GM19372 (cell line): ENCODE measurements around the gene PKP4.

Experiments
- ATAC-seq: cut with Tn5 transposase; IDR thresholded peaks from one replicate; pipeline ENCODE4 v1.9.1; 2021; ENCODE audit warnings: mild to moderate bottlenecking, low read depth, moderate library complexity; ENCODE audit not compliant: unreplicated experiment

Gene PKP4

DNA sequence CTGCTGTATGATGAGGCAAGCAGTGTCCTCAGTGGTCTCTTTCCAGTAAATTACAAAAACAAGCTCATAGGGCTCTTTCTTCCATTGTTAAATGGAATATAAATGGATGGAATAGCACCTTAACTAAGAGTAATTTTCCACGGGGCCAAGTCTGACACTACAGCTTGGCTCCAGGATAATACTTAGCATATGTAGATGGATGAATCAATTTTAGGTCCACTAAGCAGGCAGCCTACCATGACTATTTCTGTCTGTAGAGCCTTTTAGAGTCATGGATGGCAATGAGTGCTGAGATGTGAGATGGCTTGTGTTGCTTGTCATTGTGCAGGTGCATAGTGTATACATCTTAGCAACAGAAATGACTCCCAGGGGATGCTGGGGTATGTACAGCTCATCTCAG is 125.9 kb downstream of the PKP4 start:
- ATAC-seq, result no peak

DNA sequence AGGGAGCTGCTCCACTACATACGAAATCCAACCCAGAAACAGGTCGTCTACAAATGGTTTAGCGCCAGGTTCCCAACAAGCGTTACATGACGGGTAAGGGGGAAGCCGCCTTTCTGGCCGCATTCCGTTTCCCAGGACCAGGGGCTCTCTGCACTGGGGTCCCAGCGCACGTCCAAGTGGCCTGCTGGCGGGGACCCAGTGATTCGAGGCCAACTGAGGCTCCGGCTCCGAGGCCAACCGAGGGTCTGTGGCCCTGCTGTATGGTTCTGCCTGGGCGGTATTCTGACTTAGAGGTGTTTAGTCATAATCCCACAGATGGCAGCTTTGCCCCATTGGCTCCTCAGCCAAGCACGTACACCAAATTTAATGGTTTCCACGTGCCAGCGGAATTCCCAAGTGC is 127.2 kb downstream of the PKP4 start:
- ATAC-seq, result no peak

GRCh38 chr2:158586491-158586890 is 129.7 kb downstream of the PKP4 start:
- ATAC-seq, result no peak

GRCh38 chr2:158589303-158589702 is 132.6 kb downstream of the PKP4 start:
- ATAC-seq, result no peak

DNA sequence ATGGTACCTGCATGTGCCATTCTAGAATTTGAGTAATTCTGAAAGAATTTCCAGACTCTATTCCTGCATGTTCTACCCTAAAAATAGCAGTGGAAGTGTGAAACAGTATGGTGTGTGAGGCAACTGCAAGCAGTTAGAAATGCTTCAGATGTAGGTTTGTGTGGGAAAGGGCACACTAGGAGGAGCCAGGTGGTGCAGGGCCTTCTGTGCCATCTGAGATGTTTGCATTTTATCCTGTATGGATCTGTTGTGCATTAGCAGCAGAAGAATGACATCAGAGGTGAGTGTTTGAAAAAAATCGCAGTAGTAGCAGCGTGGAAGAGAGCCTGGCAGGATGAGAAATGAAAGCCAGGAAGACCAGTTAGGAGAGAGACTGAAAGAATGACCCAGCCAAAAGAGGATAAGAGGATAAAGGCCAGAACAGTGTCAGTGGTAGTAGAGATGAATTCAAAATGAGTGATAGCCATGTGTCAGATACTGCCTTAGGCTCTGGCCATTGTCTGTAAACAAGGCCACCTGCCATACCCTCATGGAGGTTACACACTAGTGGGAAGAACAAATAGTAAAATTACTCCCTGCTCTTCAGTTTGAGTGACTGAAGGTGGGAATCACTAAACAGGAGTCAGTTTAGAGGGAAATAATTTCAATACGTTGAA is 142.2 kb downstream of the PKP4 start:
- ATAC-seq, result no peak

- ATAC-seq, result no peak
Observed at GRCh38 chr2:158599609-158600008, 142.9 kb downstream of the PKP4 start.

- ATAC-seq, result no peak
Observed at GRCh38 chr2:158600155-158600802, 143.5 kb downstream of the PKP4 start.

GRCh38 chr2:158602027-158602426 is 145.3 kb downstream of the PKP4 start:
- no peak for ATAC-seq

DNA sequence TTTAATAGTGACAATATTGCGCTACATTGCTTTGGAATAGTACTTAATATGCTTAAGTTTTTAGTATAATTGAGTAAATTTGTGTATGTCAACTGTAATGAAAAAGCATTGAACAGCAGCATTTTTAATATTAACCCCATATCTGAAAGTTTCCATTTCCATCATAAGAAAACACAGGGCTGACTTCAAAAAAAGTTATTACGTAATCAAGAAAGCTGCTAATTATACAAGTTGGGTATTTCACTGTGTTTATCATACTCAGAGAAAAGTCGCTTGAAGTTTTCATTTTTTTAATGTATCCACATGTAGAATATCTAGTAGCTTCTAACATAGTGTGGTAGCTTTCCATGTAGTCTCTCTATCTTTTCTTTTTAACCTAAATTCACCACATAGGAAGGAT is 146.5 kb downstream of the PKP4 start:
- no peak for ATAC-seq

DNA sequence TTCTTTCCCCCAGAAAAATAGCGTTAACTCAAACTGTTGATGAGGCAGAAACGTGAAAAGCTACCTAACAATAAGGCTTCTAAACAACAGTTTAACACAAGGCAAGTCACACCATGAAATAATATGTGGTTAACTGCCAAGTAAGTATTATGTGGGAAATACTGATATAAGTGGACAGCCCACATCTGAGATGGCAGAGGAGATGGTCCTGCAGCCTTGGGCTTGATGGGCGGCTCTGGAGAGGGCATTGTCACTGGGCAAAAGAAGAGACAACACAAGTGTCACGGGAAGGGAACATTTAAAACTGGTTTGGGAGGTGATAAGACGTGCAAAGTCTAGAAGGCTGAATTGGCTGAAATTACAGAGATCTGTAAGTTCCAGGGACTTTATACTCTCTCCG is 147.2 kb downstream of the PKP4 start:
- ATAC-seq, result no peak

DNA sequence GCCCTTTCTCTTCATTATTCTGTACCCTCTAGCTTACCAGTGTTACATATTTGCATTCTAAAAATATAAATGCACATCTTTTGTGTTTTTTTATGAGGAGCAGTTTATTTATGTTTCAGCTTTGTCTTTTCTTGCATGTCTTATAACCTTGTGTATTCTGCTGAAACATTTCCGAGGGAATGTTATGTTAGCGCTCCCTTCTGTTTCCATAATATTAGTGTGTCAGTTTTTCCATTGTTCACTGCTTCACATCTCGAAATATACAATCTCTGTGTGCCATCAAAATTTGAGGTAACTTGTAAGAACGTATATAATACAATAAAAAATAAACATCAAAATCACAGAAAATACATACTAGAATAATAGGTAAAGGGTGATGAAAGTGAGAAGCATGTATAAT is 153.3 kb downstream of the PKP4 start:
- no peak for ATAC-seq

DNA sequence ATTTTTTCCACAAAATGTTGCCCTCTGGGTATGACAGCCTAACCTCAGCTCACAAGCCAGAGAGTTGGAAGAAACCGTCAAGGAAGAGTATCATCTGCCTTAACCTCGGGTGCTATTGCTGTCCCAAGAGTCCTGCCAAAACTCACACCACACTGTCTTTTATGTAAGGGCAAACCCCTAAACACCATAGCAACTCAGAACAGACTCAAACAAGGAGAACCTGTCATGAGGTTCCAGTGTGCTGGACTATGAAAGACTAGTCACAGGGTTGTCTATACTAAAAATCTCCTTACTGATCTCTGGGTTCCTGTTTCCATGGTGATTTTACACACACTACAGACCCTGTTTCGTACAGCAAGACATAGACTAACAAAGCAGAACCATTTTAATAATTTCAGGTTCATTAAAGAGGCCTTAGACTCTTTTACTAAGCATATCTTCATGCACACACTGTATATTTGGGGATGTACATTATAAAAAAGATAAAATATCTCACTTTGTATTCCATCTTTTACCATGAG is 159.8 kb downstream of the PKP4 start:
- ATAC-seq, result no peak

DNA sequence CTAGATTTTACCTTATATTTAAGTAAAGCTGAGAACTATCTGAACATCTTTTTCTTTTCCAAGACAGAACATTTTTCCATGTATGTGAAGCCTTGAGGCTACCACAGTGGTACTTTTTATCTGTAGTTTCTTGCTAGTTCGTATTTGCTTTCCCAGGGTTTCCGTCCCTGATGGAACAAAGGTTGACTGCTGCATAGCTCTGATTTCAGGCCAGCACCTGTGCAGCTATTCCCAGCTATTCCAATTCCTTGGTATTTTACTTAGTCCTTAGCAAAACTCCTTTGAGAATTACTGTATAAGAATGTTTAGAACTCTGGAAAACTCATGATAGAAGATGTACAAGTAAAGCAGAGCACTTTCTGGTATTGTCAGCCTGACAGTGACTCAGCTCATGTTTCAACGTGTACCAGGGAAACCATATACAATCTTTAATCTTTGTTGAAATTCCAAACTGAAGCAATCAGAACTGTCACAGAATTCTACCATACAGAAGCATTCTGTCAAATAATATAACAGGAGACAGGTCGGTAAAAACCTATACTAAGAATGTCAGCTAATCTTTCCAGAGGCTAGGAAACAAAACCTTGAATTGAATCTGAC is 162.2 kb downstream of the PKP4 start:
- no peak for ATAC-seq

- ATAC-seq, result no peak
Observed at GRCh38 chr2:158619496-158619895, 162.7 kb downstream of the PKP4 start.

DNA sequence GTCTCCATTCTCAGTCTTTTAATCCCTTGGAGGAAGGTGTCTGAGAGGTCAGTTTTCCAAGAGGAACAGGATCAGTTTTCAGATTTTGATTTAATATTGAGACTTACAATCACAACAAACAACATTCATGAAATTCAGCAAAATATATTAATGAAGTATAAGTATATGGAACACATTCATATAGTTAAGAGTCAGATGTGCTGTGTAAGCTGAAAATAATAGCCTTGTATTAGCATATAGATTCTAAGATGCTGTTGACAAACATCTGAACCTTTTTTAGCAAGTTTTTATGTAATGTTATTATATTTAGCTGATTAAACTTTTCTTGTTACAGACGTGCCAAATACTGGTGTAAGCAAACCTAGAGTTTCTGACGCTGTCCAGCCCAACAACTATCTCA is 163.9 kb downstream of the PKP4 start:
- ATAC-seq, result no peak

GRCh38 chr2:158624071-158624667 is 167.4 kb downstream of the PKP4 start:
- ATAC-seq, result no peak

- ATAC-seq, result no peak
Observed at GRCh38 chr2:158624961-158625360, 168.2 kb downstream of the PKP4 start.

- no peak for ATAC-seq
Observed at GRCh38 chr2:158629116-158629515, 172.4 kb downstream of the PKP4 start.

GRCh38 chr2:158633261-158633660 is 176.5 kb downstream of the PKP4 start:
- ATAC-seq, result no peak

- no peak for ATAC-seq
Observed at GRCh38 chr2:158634627-158635026, 177.9 kb downstream of the PKP4 start.

- ATAC-seq, result no peak
Observed at GRCh38 chr2:158635961-158636601, 179.3 kb downstream of the PKP4 start.
